PC-3 (cell line): ENCODE data around the gene VIPAS39.

Experiments
- CTCF ChIP-seq: fragments of 300-600 bp; sonication (generic); conservative IDR thresholded peaks from 2 replicates; pipeline ENCODE4 v1.5.1; 2017; ENCODE audit warnings: antibody characterized with exemption, low read depth, mild to moderate bottlenecking, low read length
- EZH2 ChIP-seq: fragments of 300-600 bp; sonication (generic); IDR thresholded peaks from one replicate; pipeline ENCODE4 v1.6.1; 2017; ENCODE audit warnings: antibody characterized with exemption, mild to moderate bottlenecking, low read length; ENCODE audit not compliant: unreplicated experiment
- EZH2phosphoT487 ChIP-seq: fragments of 300-600 bp; sonication (generic); IDR thresholded peaks from 2 replicates; pipeline ENCODE4 v1.6.1; 2018; ENCODE audit warnings: mild to moderate bottlenecking, antibody characterized with exemption, low read length, borderline replicate concordance

- TF ChIP-seq CTCF = no peak
- TF ChIP-seq EZH2phosphoT487 = no peak
- no peak for TF ChIP-seq EZH2
Observed at GRCh38 chr14:77403768-77404167, 53.6 kb downstream of the VIPAS39 start.
